Glutamatergic neuron (in vitro differentiated cells): ENCODE results near the gene THOP1. TPM values are rescaled to one million over a fixed set of nuclear protein-coding genes. Genes with fewer than 3 reads are reported as not detected.

ENCODE experiments used
- DNase-seq: peaks from one replicate; pipeline ENCODE4 v3.0.0; 2022
- H3K27ac Mint-ChIP-seq: one replicate; pipeline ENCODE4 v1.8.0; 2020; ENCODE audit warnings: mild to moderate bottlenecking, mixed read lengths, inconsistent platforms; ENCODE audit not compliant: unreplicated experiment
- H3K27me3 Mint-ChIP-seq: one replicate; pipeline ENCODE4 v1.8.0; 2020; ENCODE audit warnings: mild to moderate bottlenecking, moderate library complexity, mixed read lengths, inconsistent platforms; ENCODE audit not compliant: unreplicated experiment
- H3K36me3 Mint-ChIP-seq: one replicate; pipeline ENCODE4 v1.8.0; 2020; ENCODE audit warnings: mild to moderate bottlenecking, mixed read lengths, inconsistent platforms; ENCODE audit not compliant: unreplicated experiment
- H3K4me1 Mint-ChIP-seq: one replicate; pipeline ENCODE4 v1.8.0; 2020; ENCODE audit warnings: mild to moderate bottlenecking, low read depth, mixed read lengths, inconsistent platforms; ENCODE audit not compliant: unreplicated experiment
- H3K4me3 Mint-ChIP-seq: one replicate; pipeline ENCODE4 v1.8.0; 2020; ENCODE audit warnings: mild to moderate bottlenecking, mixed read lengths, inconsistent platforms; ENCODE audit not compliant: unreplicated experiment
- H3K9me3 Mint-ChIP-seq: one replicate; pipeline ENCODE4 v1.8.0; 2020; ENCODE audit warnings: mild to moderate bottlenecking, moderate library complexity, mixed read lengths, inconsistent platforms; ENCODE audit not compliant: unreplicated experiment
- total RNA-seq: library from RNA; stranded (reverse); fragmentation: NEBNext Ultra II Directional; extraction: Animal tissue kit (Norgen Biotek cat#: 25700); gene quantifications from one replicate; pipeline ENCODE4 v1.2.1, GENCODE V29; 2021; ENCODE audit not compliant: unreplicated experiment
- TF ChIP-seq, protein P1 (sequence below): fragments of 200-600 bp; sonication (generic); IDR thresholded peaks from one replicate; pipeline ENCODE4 v1.5.0; 2021; ENCODE audit not compliant: partially characterized antibody, unreplicated experiment

The THOP1 gene
- total RNA-seq, 1 donor from 2014 or later, result 64.0 TPM

DNA sequence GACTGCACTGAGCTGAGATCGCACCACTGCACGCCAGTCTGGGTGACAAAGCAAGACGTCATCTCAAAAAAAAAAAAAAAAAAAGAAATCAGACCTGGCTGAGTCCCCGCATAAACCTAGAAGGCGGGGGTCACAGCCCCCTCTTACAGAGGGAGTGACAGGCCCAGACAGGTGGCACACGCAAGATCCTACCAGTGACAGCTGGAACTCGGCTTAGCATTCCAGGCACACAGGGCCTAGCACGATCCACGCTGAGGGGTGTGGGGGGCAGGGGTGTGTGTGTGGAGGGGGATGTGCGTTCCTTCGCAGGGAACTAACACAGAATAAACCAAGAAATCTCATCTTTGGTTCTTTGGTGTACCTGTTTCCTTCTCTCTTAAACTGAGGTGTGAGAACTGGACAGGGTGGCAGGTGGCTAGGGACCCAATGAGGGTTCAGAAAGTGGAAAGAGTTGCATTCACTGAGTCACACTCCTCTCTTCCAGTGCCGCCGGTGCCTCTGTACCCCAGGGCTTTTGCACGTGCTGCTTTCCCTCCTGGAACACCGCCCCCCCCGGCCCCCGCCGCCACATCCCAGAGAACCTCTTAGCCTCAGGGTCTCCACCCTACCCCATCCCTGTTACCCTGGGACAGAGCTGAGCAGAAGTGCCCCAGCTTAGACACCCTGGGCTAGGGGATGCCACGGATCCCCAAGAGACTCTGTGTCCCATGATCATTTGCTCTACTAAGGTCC, 7.2 kb upstream of the THOP1 start:
- H3K9me3 Mint-ChIP-seq, result peaks cover 12% of the 10 kb centered on the region

DNA sequence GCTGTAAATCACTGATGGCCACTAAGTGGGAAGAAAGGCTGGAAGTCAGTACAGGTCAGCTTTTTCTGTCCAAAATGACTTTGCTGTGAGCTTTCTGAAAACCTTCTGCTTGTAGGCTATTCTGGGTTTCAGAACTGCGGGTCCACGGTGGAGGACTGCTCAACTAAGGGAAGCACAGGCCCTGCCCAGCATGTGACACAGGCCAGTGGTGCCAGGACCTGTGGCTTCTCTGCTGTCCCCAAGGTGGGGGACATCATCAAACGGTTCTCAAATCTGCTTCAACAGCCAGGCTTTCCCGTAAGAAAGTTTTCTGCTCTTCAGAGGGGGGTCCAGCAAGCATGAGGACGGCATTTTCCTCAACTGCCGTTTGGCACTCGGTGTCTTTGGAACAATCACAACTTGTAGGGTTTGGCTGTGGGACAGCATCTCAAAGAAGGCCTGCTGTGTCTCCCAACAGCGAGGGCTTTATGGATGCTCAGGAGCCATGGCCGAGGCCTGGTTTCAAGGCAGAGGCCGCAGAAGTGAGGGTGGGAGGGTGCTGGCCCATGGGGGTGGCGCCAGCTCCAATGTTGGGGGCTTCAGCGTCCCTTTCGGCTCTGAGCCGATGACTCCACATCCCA, 6.1 kb upstream of the THOP1 start:
- TF ChIP-seq, protein P1, sequence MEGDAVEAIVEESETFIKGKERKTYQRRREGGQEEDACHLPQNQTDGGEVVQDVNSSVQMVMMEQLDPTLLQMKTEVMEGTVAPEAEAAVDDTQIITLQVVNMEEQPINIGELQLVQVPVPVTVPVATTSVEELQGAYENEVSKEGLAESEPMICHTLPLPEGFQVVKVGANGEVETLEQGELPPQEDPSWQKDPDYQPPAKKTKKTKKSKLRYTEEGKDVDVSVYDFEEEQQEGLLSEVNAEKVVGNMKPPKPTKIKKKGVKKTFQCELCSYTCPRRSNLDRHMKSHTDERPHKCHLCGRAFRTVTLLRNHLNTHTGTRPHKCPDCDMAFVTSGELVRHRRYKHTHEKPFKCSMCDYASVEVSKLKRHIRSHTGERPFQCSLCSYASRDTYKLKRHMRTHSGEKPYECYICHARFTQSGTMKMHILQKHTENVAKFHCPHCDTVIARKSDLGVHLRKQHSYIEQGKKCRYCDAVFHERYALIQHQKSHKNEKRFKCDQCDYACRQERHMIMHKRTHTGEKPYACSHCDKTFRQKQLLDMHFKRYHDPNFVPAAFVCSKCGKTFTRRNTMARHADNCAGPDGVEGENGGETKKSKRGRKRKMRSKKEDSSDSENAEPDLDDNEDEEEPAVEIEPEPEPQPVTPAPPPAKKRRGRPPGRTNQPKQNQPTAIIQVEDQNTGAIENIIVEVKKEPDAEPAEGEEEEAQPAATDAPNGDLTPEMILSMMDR, result no peak
- no peak overlapping the region for H3K4me3 Mint-ChIP-seq
- DNase-seq, result no peak
- H3K9me3 Mint-ChIP-seq, result peaks cover 14% of the 10 kb centered on the region
- H3K27me3 Mint-ChIP-seq, result peaks cover 14% of the 10 kb centered on the region
- H3K4me1 Mint-ChIP-seq, result peaks cover 32% of the 10 kb centered on the region
- no peak overlapping the region for H3K27ac Mint-ChIP-seq
- H3K36me3 Mint-ChIP-seq, result peaks cover 8% of the 10 kb centered on the region

More for the DNA sequence above, 7.2 kb upstream of the THOP1 start:
- H3K27me3 Mint-ChIP-seq, result peaks cover 7% of the 10 kb centered on the region
- no peak overlapping the region for H3K4me3 Mint-ChIP-seq
- peaks cover 27% of the 10 kb centered on the region for H3K4me1 Mint-ChIP-seq
- TF ChIP-seq, protein P1, result no peak
- peaks cover 8% of the 10 kb centered on the region for H3K36me3 Mint-ChIP-seq
- no peak for DNase-seq
- no peak overlapping the region for H3K27ac Mint-ChIP-seq

DNA sequence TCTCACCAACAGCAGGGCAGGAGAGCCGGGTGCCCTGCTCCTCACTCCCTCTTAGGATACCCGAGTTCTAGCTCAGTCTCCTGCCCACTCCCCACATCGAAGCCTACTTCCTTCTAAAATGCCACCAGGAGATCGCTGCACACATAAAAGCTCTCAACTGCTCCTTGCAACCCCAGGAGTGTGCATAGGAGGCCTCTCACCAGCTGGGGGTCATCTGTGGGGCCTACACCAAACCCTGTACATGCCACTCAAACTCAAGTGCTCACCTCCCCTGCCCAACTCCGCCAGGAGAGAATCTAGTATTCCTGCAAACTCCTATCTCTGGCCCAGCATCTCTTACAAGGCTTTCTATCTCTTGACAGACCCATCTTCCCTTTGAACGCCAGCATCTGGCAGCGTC, 5.0 kb upstream of the THOP1 start:
- Mint-ChIP-seq H3K9me3 (peaks cover 12% of the 10 kb centered on the region), H3K27me3 (peaks cover 14% of the 10 kb centered on the region), H3K36me3 (peaks cover 8% of the 10 kb centered on the region), H3K27ac (peak overlapping the region; percentile 28), H3K4me1 (peaks cover 30% of the 10 kb centered on the region), H3K4me3 (peak overlapping the region; percentile 2)
- no peak for DNase-seq
- TF ChIP-seq, protein P1, result no peak

DNA sequence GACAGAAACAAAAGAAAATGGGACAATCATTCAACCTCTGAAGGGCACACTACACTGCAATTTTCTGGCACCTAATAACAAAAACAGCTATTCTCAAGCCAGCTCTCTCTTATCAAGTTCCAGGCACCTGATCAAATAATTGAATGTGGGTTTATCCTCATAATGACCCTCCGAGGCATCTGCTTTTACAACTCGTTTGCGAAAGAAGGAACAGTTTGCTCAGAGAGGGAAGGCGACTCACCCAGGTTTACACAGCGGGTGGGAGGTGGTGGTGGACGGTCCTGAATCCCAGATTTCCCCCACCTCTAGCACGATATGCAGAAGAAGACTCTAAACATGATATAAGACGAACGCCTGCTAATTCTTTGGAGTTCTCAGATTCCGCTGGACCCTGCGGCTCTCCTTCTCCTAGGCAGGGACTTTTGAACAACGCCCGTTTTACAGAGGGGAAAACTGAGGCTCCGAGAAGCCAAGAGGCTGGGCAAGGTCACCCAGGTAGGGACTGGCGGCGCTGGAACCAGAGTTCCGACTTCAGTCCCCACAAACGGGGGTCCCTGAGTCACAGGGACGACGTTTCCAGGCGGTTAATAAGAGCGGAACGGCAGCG, 2.9 kb upstream of the THOP1 start:
- TF ChIP-seq, protein P1, result no peak
- H3K9me3 Mint-ChIP-seq, result peaks cover 9% of the 10 kb centered on the region
- no peaks in the 10 kb centered on the region for H3K36me3 Mint-ChIP-seq
- H3K4me1 Mint-ChIP-seq, result peaks cover 25% of the 10 kb centered on the region
- no peak for DNase-seq
- peaks cover 12% of the 10 kb centered on the region for H3K27me3 Mint-ChIP-seq
- H3K27ac Mint-ChIP-seq, result peak overlapping the region; percentile 89
- peak overlapping the region; percentile 93 for H3K4me3 Mint-ChIP-seq
